Adipose tissue (tissue), 3 donors: ENCODE results near the gene TRMU. TPM values are rescaled to one million over a fixed set of nuclear protein-coding genes. Genes with fewer than 3 reads are reported as not detected.

Source experiments
- H3K27ac ChIP-seq: one replicate; pipeline ENCODE4 v1.5.1; 2013; ENCODE audit warnings: low read depth, low read length
- WGBS, 3 donors: extraction: QIAGEN DNeasy Blood & Tissue Kit; methylation state at CpG; one replicate each; pipeline ENCODE4 v1.1.7; 2013; 5-methylcytosine and 5-hydroxymethylcytosine counted together
- polyA plus RNA-seq, 3 donors: library from polyadenylated mRNA; stranded (reverse); fragments of 200-250 nt; gene quantifications; one replicate each; pipeline ENCODE4 v1.2.3, GENCODE V29; 2013
- donor health status: healthy with polysubstance abuse.
- donor health status: Bipolar disorder and iron deficiency.
- donor health status: healthy.

The TRMU gene
- polyA plus RNA-seq, 3 donors = 16.5 to 21.5 (median 18.0) TPM

DNA sequence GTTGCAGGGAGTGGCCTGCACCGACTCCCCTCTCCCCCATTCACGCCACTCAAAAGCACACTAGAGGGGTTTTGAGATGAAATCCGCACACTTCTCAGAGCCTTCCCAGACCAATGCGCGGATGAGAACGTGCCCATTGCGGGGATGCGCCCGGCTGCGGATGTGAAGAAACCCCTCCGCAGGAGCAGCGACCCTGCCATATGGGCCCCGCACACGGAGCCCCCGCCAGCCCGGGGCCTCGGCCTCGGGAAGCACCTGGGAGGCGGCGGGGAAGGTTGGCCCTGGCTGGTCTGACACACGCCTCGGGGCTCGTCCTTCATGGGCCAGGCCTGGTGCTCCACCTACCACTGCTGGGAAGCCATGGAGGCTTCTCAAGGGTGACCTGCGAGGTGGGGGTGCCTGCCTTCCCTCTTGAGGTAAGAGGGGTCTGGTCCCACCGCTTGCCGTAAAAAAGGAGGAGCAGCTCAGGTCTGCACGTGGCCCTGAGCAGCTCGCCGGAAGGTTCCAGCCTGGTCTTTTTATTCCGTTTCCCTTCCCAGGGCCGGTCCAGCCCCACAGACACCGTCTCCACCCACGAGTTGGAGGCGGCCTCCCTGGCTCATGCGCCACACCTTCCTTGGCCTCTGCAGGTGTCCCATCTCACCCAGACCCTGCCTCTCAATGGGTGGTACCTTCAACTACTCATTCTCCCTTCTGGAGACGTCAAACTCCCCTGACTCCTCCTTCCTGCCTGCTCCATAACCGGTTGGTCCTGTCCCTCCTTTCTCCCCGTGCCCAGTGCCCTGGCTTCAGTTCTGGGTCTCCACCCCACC, 39.4 kb downstream of the TRMU start:
- H3K27ac ChIP-seq = no peak overlapping the region
- WGBS, 3 donors = 79 to 89% (median 86%) methylated on average over 35 to 38 of the region's 38 CpGs

DNA sequence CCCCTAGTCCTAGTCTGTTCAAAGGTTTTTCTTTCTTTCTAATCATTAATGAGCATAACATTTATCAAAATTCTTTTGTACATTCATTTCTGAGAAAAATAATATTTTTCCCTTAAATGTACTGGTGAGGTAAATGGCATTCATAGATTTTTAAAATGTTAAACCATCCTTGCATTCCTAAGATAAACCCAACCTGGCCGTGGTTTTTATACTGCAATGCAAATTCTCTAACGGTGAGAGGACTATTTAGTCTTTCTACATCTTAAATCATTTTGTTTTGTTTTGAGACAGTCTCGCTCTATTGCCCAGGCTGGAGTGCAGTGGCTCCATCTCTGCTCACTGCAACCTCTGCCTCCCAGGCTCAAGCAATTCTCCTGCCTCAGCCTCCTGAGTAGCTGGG, 40.6 kb downstream of the TRMU start:
- H3K27ac ChIP-seq = no peak overlapping the region
- WGBS, 3 donors = 95 to 99% (median 96%) methylated on average over 3 of the region's 3 CpGs

DNA sequence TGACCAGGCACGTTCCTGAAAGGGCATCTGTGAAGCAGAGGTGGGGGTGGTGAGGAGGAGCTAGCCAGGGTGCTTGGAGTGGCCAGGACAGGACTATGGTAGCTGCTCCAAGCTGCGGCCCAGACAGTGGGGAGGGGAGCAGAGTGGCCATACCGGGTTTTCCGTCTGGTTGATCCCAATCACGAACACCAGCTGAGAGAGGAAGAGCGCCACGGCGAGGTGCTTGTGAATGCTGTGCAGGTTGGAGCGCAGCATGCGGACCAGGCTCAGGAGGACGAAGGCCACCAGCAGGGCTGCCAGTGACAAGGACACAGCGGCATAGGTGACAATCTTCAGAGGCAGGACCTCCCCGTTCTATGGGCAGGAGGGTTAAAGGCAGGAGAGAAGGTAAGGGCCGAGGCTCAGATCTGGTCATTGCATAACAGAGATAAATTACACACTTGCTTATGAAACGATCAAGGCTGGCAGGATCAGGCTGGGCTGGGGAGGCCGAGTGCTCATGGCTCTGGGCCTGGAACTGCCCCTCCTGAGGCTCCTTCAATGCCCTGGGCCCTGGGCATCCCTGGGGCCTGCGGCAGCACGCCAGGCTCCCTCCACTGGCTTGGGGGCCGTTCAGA, 41.5 kb downstream of the TRMU start:
- no peak overlapping the region for H3K27ac ChIP-seq
- WGBS, 3 donors = 50 to 90% (median 90%) methylated on average over 18 to 19 of the region's 19 CpGs

DNA sequence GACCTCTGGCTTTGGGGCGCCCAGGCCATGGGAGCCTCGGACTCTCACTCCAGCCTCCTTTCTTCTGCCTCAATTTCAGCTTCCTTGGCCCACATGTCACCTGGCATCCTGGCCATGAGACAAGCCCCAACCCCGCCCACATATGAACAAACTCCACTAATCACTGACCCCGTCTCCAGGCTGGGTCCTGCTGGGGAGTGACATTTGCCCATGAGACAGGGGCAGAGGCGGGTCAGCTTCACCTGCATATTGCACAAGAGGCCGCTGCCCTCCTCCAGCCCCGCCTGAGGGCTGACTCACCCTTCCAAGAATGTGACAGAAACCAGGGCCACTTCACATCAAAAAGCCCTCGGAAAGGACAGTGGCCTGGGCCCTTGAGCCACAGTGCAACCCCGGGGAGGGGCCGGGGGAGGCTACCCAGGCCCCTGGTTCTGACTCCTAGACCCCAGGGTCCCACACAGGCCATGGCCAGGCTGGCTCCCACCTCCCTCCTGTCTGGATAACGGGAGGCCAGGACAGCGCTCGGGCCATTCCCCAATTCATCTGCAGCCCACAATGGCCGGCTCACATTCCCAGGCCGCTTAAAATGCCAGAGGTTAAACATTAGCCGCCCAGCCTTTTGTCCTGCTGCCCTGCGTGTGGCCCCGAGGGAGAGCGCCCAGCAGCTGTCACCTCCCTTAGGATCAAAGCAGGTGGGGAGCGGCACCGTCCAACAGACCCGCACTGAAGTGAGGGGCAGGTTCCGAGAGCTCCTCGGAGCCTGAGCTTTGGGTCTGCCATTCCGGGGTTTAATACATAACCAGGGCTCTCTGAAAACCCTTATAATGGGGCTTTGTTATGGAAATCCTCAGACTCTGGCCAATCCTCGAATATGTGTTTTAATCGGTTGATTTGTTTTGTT, 42.3 kb downstream of the TRMU start:
- no peak overlapping the region for H3K27ac ChIP-seq

DNA sequence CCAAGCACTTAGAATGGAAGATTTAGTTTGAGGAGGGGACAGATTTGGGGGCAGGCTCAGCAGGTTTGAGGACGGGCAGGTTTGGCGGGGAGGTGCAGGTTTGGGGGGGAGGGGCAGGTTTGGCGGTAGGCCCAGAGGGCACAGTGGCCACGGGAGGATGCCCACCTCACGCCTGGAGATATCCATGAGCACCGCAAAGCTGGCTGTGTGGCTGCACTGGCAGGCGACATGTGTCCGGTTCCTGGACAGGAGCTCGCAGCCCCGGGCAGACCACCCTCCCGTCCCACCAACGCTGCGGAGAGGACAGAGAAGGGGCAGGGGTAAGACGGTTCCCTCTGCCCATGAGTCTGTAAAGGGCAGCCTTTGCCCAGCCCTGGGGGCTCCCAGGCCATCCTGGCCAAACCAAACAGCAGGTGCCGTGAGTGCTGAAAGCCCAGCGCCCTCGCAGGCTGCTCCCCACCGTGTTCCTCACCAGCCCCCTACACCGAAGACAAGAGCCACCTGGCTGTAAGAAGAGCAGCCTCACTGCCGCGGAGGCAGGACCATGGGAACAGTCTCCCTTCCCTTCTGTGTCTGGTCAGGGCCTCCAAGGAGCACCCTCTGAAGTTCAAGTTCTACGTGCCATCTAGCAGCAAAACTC, 43.0 kb downstream of the TRMU start:
- 59 to 79% (median 65%) methylated on average over 22 of the region's 22 CpGs for WGBS, 3 donors
- H3K27ac ChIP-seq = no peak overlapping the region

More for the DNA sequence above, 42.3 kb downstream of the TRMU start:
- WGBS, 3 donors = 18 to 83% (median 77%) methylated on average over 26 to 27 of the region's 27 CpGs

DNA sequence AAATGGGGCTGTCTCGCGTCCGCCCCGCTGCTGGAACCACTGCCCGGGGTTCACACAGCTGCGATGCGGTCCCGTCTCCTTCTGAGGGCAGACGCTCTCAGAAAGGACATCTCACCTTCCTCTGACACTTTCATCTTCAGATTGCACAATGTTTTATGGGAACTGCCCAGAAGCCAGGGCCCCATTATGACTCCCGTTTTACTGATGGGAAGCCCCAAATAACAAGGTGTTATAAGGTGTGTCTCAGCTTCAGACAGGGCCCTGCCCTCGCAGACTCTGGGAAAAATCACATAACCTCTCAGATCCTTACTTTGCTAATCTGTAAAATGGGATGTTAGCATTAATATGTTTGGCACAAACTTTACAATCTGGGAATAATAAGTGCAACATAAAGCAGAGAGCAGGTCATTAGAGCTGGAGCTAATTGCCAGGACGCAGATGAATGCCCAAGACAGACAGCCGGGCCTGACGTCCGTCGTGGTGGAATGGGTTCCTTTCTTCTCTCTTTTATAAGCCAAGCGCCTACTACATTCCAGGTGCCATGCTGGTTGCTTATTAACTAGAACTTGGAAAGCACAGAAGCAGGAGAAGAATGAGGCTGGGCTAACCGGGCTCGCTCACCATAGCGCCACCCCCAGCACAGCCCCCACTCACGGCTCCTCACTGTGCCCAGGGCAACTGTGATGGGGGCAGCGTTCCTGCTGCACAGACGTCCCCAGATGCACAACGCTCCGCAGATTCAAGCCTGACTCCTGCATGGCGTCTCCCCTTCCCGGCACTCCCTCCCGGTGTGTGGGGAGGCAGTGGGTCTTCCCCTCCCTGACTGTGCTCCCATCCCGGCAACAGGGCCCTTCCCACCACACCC, 43.8 kb downstream of the TRMU start:
- WGBS, 3 donors = 38 to 83% (median 76%) methylated on average over 29 of the region's 29 CpGs
- H3K27ac ChIP-seq = no peak overlapping the region

DNA sequence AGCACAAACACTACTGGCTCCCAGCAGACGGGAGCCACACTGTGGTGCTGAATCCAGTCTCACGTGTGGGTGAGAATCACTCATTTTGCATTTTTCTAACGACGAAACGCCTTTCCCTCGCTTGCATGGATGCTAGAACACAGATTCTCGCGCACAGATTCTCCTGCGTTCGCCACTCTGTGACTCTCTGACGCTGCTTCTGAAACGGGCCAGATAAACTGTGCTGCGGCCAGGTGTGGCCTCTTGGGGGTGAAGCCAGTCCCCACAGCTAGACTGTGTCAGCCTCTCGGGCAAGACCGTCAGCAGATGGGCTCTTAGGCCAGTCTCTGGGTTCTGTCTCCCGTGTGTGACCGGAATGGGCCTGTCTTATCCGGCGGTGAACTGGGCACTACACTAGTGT, 44.6 kb downstream of the TRMU start:
- whole genome bisulfite sequencing, 3 donors = 75 to 84% (median 81%) methylated on average over 19 of the region's 19 CpGs
- H3K27ac ChIP-seq = no peak overlapping the region

DNA sequence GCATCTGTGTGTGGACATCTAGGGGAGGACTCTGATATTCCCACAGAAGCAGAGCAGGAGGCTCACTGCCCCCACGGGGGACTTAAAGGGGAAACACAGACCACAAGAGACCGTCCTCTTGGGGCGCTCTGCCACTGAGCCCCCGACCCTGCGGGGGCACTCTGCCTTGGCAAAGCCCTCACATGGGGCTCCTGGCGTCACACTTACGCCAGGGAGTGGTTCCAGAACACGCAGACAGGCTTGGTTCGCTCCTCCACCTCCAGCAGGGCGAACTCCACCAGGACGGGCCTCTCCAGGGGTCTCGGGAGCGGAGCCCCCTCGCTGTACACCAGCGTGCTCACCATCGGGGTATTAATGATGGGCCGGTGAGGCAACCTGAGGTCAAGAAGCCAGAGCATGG, 45.1 kb downstream of the TRMU start:
- WGBS, 3 donors = 88 to 94% (median 89%) methylated on average over 17 of the region's 17 CpGs
- H3K27ac ChIP-seq = no peak overlapping the region

DNA sequence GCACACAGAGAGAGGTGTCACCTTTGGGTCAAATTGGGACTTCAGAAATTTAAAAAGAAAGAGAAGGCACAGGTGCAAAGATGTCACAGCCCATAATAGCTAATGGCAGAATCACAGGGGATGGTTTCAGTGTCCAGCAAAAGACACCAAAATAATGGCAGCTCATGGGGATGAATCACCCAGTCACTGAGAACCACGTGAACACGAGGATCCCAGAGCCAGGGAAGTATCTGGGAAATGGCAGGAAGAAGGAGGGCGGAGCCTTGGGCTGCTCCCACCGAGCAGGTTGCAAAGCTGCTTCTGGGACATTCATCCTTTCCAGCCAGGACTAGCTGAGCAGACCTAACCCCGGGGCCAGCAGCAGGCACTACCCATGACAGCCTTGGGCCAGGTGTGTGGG, 45.6 kb downstream of the TRMU start:
- WGBS, 3 donors = 55 to 60% (median 56%) methylated on average over 5 of the region's 5 CpGs
- no peak overlapping the region for H3K27ac ChIP-seq

DNA sequence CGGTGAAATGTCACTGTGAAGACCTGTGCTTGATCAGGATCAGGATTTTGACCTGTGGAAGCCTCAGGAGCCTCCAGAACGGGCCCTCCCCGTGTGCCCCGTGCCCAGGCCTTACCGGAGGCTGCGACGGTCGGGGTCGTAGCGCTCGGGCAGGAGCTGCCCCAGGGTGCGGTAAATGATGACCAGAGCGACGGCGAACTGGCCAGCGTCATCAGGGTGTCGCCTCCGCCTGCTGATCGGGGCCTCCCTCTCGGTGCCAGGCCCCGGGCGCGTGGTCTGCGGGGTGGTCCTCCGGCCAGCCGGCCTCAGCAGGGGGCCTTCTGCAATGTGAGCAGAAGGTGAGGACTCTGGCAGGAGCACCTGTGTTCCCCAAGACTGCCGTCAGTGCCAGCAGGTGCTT, 46.2 kb downstream of the TRMU start:
- H3K27ac ChIP-seq = no peak overlapping the region
- 94 to 97% (median 95%) methylated on average over 27 of the region's 27 CpGs for WGBS, 3 donors

DNA sequence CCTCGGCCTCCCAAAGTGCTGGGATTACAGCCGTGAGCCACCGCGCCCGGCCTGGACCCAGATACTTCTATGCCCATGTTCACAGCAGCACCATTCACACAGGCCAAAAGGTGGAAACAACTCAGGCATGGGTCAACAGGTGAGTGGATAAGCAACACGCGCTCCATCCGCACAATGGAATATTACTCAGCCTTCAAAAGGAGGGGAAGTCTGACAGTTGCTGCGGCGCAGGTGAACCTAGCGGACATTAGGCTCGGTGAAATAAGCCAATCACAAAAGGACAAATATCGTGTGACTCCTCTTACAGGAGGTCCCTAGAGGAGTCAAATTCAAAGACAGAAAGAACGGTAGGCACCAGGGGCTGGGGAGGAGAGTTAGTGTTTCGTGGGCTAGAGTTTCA, 47.0 kb downstream of the TRMU start:
- WGBS, 3 donors = 90 to 97% (median 91%) methylated on average over 15 of the region's 15 CpGs
- H3K27ac ChIP-seq = no peak overlapping the region

DNA sequence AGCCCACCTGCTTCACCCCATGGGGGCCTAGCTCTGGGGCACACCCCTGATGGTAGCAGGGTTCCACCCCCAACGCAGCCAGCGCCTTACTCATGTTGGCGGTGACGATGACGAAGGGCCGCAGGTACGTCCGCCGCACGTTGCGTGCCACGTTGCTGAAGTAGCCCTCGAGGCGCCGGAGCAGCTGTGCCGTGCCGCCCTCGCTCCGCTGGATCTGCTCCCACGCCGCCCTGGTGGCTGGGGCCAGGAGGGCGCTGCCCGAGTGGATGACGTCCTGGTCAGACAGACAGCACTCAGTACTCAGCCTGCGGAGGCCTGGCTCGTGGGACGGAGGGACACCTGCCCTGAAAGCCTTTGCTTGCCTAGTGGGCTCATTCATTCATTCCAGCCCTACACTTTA, 50.8 kb downstream of the TRMU start:
- no peak overlapping the region for H3K27ac ChIP-seq
- 95 to 97% (median 95%) methylated on average over 27 of the region's 27 CpGs for WGBS, 3 donors

DNA sequence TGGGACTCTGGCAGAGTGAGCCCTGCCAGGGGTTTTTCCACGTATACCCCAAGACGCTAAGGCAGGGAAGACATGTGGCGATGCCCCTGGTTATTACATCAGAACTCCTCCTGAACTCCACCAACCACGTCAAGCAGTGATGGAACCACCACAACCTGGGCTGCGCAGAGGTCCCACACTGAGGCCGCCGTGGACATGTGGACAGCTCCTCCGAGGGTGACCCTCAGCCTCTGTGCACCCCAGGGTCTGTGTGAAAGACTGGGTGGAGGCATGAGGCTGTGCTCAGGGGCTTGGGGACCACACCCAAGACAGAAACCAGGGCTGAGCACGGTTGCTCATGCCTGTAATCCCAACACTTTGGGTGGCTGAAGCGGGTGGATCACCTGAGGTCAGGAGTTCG, 52.2 kb downstream of the TRMU start:
- H3K27ac ChIP-seq = no peak overlapping the region
- WGBS, 3 donors = 89 to 92% (median 91%) methylated on average over 11 of the region's 11 CpGs

DNA sequence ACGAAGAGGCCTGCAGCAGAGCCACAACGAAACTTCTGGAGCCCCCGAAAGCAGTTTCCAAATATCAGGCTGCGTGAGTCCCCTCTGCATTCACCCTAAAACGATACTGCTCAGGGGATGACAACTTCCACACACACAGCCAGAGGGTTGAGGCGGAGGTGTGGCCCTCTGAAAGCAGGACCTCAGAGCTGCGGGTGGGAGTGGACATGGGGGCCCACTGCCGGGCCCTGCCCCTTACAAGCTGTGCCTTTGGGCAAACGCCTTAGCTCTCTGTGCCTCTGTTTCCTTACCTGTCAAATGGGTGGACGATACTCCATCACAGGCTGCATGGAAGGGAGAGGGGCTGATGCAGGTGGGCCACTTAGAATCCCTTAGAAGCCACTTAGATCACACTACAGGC, 53.1 kb downstream of the TRMU start:
- WGBS, 3 donors = 87 to 90% (median 89%) methylated on average over 10 of the region's 10 CpGs
- H3K27ac ChIP-seq = no peak overlapping the region

DNA sequence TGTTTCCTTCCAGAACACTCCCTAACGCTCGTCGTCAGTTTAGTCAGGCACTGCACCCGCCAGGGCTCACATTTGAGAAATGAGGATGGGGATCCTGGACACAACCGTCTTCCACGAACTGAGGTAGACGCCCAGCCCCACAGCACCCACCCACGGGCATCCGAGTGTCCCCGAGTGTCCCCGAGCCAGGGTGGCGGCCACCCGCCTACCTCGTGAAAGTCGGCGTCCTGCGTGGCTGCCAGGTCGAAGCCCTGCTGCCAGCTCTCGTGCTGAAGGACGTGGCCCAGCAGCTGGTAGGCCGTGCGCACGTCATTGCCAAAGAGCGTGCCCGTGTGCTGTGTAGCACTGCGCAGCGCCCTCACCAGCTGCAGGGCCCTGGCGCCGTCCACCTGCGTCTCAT, 53.6 kb downstream of the TRMU start:
- WGBS, 3 donors = 92 to 95% (median 95%) methylated on average over 30 of the region's 30 CpGs
- H3K27ac ChIP-seq = no peak overlapping the region

DNA sequence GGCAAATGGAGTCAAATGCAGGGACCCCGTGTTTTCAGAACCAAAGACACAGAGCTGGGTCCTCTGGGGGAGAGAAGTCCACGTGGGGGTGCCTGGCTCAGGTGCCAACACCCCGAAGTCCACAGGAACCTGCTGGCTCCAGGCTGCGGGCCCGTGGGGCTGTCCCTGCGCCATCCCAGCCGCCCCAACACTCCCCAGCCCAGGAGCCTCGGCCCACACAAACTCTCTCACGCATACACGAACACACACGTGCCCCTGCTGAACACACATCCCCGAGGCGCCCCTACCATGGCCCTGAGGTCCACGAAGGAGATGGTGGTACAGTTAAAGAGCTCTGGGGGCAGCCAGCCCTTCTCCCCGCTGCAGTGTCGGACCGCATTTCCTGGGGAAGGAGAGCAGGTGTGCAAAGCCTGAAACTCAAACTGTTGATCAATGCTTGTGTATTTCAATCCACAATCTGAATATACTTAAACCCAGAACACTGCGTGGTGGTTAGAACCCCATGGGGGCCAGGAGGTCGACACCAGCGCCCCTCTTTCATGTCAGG, 54.7 kb downstream of the TRMU start:
- H3K27ac ChIP-seq = no peak overlapping the region
- 61 to 79% (median 79%) methylated on average over 20 of the region's 20 CpGs for WGBS, 3 donors

DNA sequence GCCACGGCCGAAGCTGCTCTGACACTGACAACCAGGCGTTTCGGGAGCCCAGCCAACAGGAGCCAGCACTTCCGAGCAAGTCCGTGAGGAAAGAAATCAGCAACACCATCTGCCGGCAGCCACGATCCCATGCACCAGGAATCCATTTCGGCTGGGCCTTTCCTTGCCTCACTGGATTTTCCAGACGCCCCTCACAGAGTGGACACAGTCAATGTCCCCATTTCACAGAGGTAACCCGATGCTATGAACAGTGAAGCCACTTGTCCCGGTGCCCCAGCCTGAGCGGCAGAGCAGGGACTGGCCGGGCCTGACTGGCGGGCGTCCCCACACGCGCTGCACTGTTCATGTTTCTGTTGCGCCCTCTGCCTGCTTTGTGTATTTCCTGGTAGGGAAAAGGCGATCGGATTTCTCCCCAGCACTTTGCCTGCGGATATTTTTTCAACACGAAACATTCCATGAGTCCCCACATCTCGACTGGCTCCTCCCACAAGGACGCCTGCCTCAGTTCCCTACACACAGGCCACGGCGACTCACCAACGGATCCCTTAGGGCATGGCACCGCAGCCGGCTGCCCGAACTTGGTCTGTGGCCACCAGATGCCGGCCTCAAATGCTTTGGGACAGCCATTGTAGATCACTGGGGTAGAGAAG, 55.3 kb downstream of the TRMU start:
- 36 to 75% (median 68%) methylated on average over 32 of the region's 32 CpGs for WGBS, 3 donors
- no peak overlapping the region for H3K27ac ChIP-seq
